NCI-H187 (cell line): ENCODE data around the gene GADD45B.
"Not testable (repeated sequence)": the region's sequence is repeated elsewhere in the genome, so short reads cannot be mapped to it uniquely, and the experiment has no call there.

ENCODE experiments used
- DNase-seq, 2 experiments: peaks; one replicate each; lab custom pipeline; 2025; lab: John Stamatoyannopoulos, UW

Gene GADD45B

DNA sequence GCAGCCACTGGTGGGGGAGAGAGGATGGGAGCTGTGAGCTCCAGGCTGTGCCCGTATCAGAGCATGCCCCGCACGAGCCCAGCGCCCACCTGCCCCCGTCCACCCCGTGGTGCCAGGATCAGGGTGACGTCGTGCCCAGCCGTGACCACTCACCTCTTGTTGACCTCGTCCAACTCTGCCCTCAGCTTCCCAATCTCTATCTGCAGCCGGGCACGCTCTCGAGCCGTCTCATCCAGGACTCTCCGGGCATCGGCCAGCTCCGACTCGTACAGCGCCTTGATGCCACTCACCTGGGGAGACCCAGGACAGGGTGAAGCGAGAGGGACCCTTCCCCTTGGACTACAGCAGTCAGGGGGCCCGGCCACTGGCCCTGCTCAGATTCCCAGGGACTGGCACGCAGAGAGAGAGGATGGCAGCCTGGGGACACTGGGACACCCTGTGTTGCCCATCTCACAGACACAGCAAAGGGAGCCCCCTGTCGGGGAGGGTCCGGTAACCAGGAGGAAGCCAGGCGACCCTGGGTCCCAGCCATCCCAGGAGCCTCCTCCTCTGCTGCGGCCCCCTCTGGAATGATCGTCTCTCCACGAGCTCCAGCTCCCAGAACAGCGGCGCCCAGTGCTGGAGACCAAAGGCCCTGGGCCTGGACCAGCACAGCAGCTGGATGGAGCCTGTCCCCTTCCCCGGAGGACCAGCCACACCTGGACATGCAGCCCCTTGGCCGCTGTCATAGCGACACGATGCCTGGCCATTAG is 31.5 kb upstream of the GADD45B start:
- DNase-seq, result no peak

DNA sequence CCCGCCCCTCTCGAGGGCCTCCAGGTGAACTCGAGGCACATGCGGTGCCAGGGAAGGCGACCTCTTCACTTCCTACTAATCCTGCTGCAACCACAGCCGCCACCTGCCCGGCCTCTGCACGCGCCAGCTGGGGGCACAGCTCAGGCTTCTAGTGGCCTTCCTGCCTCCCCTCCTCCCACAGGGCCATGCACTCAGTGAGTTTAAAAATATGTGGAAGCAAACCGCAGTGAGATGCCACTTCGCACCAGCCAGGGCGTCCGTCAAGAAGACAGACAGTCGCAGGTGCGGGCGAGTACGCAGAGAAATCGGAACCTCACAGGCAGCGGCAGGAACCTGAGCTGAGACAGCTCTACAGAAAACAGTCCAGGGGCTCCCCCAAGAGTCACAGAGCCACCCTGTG is 29.5 kb upstream of the GADD45B start:
- DNase-seq, result peak; percentile 5 to 23

DNA sequence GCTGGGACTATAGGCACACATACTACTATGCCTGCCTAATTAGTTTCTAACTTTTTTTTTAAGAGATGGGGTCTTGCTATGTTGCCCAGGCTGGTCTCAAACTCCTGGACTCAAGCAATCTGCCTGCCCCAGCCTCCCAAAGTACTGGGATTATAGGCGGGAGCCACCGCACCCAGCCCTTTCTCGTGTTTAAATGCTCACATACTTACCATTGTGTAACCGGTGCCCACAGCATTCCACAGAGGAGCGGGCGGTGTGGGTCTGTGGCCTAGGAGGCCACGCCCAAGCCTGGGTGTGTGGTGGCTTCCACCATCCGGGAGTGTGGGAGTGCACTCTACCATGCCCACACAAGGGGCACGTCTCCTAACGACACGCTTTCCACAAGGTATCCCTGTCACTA is 26.9 kb upstream of the GADD45B start:
- DNase-seq, result no peak

DNA sequence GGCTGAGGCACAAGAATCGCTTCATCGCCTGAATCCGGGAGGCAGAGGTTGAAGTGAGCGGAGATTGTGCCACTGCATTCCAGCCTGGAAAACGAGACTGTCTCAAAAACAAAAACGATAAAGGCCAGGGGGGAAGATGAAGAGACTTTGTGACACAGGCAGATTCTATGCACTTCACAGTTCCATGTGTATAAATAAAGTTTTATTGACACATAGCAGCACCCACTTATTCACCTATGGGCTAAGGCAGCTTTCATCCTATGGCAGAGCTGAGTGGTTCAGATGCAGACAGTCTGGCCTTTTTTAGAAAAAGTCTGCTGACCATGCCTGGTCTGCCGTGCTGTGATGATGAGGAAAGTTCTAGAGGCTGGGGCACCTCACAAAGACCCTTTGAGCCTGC is 24.8 kb upstream of the GADD45B start:
- no peak for DNase-seq

DNA sequence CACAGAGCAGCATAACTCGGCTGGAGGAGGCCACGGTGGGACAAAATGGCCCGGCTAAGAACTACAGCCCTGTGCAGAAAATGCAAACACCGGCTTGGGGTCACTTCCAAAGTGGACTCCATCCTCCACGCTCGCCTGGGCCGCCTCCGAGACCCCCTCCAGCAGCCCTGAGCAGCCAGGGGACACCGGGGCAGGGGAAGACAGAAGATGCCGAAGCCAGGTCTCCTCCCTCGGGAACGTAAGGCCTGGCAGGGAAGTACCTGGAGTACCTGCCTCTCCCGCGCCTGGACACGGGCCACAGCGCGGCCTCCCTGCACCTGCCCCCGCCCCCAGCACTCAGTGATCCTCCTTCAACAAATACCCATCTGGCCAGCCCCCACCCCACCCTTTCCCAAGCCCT is 24.2 kb upstream of the GADD45B start:
- no peak for DNase-seq

DNA sequence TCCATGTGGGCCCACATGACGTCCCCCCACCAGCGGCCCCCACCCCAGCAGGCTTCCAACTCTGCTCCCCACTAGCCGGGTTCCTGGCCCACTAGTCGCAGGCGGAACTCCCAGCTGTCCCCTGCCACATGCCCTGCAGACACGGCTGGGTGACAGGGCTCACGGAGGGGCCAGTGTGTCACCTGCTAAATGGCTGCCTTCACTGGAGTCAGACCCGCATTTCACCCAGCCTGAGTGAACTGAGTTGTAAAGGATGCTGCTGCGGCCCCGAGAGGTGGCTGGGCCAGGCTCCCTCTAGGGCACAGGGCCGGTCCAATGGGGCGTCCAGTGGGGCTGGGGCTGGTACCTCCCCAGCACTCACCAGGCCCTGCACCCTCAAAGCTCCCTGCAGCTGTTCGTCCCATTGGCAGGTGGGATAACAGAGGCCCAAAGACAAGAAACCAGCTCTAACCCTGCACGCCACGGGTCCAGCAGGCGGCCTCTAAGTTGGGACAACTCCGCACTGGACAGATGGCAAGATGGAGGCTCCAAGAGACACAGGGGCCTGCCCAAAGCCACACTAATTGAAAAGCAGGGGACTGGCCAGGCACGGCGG is 22.4 kb upstream of the GADD45B start:
- DNase-seq, result no peak

DNA sequence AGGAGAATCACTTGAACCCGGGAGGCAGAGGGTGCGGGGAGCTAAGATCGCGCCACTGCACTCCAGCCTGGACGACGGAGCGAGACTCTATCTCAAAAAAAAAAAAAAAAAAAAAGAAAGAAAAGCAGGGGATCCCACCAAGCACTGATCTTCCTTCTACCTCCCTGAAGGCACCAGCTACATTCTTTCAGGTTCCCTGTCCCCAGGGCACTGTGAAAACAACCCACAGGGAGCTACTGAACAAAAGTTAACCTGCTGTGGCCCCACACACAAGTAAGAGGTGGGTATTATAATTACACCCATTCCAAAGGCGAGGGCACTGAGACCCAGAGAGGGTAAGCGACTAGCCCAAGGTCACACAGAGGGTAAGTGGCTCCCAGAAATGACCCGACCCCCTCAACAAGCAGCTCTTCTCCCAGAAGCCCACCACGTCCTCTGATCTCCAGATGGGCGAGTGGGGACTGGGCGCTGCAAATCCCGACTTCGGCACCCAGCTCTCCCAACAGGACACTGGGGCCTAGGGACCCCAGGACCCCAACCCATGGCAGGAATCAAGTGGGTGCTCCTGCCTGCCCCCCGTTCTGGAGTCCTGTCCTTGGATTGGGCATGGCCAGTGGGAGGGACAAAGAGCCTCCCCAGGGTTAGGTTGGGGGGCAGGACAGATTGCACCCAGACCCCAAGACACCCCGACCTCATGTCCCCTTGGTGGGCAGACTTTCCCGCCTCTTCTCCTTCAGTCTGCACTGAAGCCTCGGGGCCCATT is 21.5 kb upstream of the GADD45B start:
- DNase-seq, result no peak

DNA sequence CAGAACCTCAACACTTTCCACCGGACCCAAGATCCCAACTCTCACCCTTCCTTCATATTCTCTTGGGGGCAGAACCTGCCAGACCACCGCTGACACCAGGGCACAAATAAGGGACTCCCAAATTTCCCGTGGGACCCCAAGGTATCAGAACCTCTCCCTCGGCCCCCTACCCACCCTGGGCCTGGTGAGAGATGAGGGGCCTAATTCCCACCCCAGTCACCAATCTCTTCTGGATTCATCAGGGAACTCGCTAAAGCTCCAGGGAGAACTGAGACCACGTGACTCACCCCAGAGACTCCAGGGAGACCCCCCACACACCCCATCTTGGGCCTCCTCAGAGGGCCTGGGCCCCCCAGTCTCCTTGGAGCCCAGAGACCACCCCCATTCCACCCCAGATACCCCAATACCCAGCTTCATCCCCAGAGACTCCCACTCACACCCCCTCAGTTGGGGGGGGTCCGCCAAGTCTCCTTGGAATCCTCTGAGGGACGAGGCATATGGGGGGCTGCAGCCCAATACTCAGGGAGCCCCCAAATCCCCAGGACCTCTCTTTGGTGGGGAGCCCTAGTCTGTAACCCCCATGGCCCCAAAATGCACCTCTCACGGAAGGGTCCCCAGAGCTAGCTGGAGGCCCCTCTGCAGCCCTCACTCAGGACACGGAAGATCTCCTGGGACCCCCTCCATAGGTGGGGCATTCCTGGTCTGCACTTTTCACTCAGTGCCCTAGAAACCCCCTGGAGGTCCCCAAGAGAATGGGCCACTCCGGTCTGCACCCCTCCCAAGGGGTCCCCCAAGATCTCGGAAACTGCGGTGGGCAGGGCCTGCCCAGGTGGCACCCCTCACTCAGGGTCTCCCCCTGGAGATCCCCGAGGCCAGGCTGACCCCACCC is 20.7 kb upstream of the GADD45B start:
- no peak for DNase-seq

DNA sequence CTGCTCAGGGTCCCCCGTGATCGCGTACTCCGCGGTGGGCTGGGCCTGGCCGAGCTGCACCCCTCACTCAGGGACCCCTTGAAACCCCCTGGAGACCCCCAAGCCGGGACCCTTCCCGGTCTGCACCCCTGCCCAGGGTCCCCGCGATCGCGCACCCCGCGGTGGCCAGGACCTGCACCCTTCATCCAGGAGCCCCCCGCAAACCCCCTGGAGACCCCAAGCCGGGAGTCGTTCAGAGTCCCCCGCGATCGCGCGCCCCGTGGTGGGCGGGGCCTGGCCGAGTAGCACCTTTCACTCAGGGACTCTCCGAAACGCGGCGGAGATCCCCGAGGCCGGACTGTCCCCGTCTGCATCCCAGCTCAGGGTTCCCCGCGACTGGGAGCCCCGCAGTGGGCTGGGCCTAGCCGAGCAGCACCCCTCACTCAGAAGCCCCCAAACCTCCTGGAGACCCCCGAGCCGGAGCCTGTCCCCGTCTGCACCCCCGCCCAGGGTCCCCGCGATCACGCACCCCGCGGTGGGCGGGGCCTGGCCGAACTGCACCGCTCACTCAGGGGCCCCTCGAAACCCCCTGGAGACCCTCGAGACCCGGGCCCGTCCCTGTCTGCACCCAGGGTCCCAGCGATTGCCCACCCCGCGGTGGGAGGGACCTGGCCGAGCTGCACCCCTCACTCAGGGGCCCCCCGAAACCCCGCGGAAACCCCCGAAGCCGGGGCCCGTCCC is 19.9 kb upstream of the GADD45B start:
- DNase-seq, result no peak

DNA sequence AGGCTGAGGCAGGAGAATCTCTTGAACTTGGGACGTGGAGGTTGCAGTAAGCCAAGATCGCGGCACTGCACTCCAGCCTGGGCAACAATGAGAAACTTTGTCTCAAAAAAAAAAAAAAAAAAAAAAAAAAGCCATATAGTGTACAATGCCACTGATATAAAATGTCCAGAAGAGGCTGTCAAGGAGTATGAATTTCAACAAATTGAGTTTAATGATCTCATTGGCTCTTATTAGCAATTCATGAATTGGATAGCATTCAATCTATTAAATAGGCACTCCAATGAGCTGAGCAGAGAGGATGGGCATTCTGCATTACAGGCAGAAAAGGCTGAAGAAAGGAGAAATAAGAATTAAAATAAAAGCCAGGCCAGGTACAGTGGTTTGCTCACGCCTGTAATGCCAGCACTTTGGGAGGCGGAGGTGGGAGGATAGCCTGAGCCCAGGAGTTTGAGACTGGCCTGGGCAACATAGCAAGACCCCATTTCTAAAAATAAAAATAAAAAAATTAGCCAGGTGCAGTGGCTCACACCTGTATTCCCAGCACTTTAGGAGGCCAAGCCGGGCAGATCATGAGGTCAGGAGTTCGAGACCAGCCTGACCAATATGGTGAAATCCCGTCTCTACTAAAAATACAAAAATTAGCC is 18.4 kb upstream of the GADD45B start:
- no peak for DNase-seq

DNA sequence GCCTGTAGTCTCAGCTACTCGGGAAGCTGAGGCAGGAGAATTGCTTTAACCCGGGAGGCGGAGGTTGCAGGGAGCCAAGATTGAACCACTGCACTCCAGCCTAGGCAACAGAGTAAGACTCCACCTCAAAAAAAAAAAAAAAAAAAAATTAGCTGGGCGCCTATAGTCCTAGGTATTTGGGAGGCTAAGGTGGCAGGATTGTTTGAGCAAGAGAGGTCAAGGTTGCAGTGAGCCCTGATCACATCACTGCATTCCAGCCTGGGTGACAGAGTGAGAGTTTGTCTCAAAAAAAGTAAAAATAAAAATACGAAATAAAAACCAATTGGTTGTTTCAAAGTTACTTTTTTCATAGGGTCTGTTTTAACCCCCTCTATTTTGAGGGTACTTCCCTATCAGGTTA is 17.9 kb upstream of the GADD45B start:
- DNase-seq, result no peak

DNA sequence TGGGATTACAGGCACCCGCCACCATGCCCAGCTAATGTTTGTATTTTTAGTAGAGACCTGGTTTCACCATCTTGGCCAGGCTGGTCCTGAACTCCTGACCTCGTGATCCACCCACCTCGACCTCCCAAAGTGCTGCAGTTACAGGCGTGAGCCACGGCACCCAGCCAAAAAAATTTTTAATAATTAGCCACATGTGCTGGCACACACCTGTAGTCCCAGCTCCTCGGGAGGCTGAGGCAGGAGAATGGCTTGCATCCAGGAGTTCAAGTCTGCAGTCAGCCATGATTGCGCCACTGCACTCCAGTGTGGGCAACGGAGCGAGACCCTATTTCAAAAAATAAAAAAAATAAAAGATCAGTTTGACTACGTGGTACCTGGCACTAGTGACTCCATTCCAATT is 17.2 kb upstream of the GADD45B start:
- not testable (repeated sequence) for DNase-seq

DNA sequence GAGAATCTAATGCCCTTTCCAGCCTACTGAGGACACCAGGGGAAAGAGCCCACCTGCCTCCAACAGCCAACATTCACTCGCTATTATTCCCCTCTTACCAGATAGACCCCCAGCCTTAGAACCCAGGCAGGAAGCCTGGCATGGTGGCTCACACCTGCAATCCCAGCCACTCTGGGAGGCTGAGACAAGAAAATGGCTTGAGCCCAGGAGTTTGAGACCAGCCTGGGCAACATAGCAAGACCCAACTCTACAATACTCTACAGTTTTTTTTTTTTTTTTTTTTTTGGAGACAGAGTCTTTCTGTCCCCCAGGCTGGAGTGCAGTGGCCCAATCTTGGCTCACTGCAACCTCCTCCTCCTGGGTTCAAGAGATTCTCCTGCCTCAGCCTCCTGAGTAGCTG is 15.7 kb upstream of the GADD45B start:
- no peak for DNase-seq

DNA sequence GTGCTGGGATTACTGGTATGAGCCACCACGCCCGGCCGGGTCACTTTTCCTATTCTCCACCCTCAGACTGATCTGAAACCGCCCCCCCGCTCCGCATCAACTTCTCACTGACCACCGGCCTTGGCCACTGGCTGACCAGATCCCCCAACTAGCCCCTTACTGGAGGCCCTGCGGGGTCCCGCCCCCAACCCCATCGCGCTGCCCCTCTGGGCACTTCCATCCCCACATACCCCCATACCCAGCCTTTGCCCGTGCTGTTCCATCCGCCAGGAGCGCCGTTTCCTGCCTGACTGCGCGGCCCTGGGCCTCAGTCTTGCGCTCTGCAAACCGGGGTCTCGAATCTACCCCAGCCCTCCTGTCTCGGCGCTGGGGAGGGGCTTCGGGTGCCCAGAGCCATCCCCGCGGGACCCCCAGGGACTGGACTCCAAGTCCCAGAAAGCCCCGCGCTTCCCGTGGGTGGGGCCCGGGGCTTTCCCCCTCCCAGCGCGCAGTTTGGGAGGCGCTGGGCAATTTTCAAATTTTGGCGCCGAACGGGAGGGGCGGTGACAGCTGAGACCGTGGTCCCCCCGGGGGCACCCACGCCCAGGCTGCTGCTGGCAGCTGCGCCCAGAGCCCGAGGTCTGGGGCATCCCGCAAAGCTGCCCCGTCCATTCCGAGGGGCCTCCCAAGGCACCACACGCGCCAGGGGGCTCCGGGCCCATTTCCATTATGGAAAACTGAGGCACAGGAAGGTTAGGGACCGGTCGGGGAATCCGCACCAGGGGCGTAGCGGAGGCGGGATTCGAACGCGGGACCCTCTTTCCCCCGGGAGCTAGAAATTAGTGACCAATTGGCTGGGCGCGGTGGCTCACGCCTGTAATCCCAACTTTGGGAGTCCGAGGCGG is 13.9 kb upstream of the GADD45B start:
- peak; percentile 59 to 88 for DNase-seq

DNA sequence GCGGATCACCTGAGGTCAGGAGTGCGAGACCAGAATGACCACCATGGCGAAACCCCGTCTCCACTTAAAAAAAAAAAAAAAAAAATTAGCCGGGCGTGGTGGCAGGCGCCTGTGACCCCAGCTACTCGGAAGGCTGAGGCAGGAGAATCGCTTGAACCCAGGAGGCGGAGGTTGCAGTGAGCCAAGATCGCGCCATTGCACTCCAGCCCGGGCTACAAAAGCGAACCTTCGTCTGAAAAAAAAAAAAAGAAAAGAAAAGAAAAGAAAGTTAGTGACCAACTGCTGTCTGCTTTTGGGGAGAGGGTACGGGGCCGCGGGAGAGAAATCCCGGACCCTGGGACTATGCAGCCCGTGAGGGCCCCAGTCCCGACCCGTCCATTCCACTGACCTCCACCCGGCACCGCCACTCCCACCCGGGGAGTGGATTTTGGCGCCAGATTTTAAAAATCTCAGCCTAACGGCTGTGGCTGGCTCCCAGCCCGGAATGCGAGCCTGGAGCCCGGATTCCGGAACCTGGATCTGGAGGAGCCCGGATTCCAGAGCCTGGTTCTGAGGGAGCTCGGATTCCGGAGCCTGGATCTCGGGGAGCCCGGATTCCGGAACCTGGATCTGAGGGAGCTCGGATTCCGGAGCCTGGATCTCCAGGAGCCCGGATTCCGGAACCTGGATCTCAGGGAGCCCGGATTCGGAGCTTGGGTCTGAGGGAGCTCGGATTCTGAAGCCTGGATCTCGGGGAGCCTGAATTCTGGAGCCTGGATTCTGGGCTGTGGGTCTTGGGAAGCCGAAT is 13.1 kb upstream of the GADD45B start:
- peak; percentile 86 to 88 for DNase-seq

DNA sequence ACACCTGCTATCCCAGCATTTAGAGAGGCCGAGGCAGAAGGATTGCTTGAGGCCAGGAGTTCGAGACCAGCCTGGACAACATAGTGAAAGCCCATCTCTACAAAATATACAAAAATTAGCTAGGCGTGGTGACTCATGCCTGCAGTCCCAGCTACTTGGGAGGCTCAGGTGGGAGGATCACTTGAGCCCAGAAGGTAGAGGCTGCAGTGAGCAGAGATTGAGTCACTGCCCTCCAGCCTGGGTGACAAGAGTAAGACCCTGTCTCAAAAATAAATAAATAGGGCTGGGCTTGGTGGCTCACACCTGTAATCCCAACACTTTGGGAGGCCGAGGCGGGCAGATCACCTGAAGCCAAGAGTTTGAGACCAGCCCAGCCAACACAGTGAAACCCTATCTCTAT is 12.2 kb upstream of the GADD45B start:
- DNase-seq, result not testable (repeated sequence)

DNA sequence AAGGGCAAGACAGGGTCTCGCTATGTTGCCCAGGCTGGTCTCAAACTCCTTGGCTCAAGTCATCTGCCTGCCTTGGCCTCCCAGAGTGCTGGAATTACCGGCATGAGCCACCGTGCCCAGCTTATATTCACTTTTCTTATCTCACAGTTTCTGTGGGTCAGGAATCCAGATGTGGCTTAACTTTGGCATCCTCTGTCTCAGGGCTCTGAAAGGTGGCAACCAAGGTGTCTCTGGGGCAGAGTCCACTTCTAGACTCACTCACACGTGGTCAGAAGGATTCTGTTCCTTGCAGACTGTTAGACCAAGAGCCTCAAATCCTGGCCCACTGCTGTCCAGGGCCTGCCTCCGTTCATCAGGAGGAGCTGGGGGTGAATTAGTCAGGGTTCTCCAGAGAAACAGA is 11.5 kb upstream of the GADD45B start:
- DNase-seq, result no peak

DNA sequence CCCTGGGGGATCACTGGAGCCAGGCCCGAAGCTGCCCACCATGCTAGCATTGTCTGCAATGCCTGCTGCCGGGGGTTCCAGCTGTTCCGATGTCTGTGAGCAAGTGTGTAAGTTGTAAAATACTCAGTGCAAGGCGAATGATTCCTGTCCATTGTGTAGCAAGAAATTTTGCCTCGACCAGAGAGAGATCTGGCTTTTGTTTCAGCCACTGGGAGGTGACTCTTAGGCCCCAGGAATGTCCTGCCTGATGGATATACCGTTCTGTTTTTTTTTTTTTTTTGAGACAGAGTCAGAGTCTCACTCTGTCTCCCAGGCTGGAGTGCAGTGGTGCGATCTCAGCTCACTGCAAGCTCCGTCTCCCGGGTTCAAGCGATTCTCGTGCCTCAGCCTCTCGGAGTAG is 7.3 kb upstream of the GADD45B start:
- DNase-seq, result no peak
